ENCODE data around the gene LXN.

The LXN gene

DNA sequence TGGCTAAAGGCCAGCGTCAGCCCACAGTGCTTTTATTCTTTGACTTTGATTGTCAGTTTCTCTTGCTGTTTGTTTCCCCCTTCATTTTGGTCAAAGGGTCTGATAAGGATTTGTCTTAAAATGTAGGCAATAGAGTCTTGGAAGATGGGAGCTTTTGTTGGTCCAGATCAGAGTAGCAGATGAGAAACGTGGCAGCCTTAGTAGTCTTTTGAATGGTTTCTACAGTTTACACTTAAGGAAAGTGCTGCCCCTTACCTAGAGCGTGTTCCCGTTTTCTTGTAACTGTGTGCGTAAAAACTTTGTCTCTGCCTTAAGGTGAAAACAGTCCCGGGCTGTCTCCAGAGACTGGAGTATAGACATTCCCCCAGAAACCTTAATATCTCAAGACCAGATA lies 630 bp downstream of the LXN start:
- DNase-seq (ENCODE audit: low read depth in 2 of 3, low spot score in 2 of 3) = no peak

DNA sequence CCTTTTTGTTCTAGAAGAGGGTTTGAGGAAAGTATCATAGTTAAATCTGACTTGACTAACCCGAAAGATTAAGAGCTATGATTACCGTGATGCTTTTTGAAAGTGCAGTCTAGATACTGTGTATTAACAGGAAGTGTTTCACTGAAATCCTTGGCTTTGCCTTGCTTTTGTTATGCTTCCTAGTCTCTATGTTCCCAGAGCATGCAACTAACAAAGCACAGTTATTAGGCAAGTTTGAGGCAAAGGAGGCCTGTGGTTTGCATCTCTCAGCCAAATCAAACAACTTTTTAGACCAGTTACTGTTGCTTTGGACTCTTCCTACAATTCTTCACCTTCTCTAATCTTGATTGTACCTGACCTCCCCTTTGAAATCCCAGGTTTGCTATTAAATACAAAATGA lies 3.9 kb downstream of the LXN start:
- DNase-seq (ENCODE audit: low read depth in 2 of 3, low spot score in 2 of 3) = no peak

DNA sequence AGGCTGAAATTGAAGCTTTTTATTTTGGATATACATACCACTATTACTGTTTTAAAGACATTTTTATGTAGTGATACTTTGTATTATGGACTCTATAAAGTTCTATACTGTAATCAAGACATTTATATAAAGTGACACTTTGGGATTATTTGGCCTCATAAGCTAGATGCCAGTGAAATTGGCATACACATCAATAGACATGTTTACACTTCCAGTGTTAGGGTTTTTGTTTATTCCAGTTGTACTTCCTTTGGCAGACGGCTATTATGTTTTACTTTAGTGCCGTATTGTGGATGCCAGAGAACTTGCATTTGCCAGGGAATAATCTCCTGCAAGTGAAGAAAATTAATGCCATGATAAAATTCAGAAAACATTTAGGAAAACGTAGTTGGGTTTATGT lies 6.0 kb downstream of the LXN start:
- DNase-seq (ENCODE audit: low read depth in 2 of 3, low spot score in 2 of 3) = no peak

DNA sequence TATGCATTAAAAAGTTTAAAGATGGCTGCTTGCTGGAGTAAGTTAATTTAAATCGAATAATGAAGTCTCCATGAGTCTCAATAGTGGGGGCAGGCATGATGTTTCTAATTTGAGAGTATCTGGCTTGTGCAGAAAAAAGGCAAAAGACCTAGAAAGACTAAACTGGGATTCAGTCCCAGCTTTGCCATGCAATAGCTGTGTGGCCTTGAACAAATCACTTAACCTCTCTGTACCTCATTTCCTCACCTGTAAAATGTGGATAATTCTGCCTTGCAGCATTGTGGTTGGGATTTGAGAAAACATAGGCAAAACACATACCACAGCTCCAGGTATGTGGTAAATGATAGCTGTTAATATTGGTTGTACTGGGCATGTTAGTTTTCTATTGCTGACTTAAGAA lies 8.6 kb downstream of the LXN start:
- DNase-seq (ENCODE audit: low read depth in 2 of 3, low spot score in 2 of 3) = no peak

DNA sequence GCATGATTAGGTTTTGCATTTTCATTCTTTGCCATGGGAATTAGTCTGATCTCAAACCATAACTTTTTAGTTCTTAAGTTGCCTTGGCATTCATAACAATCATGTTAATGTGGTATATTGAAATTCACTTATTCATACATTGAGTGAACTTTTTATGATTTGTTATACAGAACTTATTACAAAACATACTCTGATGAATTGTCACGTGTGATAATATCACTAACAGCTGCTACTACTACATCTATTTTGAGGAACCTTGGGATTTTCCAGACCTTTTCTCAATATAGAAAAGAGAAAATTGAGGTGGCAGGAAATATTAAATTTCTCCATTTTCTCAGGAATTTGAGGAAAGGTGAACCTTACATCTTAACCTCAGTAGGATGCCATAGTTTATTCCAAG lies 9.2 kb downstream of the LXN start:
- no peak for DNase-seq (ENCODE audit: low read depth in 2 of 3, low spot score in 2 of 3)

DNA sequence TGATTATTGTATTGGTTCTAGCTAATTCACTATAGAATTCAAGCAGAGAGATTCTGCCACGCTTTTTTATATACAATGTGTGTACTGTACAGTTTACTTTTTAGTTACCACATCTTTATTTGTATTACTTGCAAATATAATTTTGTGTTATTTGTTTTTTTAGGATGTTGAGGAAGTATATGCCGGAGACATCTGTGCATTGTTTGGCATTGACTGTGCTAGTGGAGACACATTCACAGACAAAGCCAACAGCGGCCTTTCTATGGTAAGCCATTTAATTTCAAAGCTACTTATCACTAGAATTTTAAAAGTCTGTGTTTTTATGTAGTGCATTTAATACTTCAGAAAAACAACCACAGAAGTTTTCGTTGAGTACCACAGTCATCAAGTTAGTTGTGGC lies 11.7 kb downstream of the LXN start:
- no peak for DNase-seq (ENCODE audit: low read depth in 2 of 3, low spot score in 2 of 3)

DNA sequence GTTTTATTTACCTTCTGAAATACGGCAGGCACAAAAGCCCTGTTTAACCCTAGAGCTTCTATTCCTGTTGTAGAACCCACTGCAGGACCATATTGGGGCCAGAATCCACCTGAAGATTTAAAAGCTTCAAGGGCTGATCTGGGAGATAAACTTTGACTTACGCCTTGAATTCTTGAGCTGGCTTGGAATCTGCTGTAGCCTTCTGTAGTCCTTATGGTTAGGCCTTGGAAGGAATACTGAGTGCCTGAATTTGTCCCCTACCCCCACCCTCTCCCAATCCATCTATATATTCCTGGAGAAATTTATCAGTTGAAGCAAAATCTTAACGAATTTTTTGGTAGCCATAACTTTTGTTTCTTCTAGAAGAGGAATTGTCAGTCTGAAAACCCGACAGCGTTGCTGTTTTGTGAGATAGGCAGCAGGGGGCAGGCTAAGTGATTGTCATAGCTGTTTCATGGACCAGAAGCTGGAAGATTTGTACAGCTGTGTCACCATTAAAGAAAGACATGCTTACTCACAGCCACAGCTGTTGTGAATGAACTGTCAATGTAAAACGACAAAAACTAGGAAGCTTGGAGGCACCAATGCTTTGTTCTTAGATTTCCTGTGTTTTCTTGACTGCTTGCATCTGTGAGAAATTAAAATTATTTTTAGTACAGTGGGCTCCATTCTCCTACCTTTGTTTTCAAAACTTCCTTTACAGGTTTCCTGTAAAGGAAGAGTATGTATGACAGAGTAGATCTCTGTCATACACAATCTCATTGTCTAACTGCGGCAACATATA lies 12.8 kb downstream of the LXN start:
- no peak for DNase-seq (ENCODE audit: low read depth in 2 of 3, low spot score in 2 of 3)

DNA sequence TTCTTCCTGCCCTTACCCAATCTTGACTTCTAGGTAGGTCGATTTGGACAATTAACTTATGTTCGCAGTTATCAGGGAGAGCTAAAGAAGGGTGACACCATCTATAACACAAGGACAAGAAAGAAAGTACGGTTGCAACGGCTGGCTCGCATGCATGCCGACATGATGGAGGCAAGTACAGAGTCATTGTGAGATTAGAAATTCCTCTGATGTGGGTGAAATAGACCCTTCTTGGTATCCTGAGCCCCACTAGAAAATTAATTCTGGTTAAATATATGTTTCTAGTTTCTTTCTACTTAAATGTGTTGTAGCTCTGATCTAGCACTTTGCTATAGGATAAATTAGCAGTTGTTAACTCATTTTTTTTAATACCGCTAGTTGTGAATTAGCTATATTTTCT lies 13.6 kb downstream of the LXN start:
- no peak for DNase-seq (ENCODE audit: low read depth in 2 of 3, low spot score in 2 of 3)

DNA sequence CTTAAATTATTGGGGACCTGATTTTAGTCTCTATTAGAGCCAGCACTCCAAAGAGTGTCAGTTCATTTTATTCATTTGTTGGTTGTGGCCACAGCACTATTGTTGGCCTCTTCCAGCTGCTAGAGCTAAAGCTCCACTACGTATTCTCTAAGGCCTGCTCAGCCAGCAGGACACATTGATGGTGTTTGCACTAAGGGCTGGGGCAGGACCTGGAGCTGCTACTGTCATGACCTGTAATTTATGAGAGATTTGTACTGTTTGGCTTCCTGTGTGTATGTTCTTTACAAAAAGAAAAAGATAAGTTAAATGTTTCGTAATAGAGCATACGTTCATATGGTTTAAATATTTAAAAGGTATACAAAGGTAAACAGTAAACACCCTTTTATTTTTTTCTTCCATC lies 20.0 kb downstream of the LXN start:
- no peak for DNase-seq (ENCODE audit: low read depth in 2 of 3, low spot score in 2 of 3)

DNA sequence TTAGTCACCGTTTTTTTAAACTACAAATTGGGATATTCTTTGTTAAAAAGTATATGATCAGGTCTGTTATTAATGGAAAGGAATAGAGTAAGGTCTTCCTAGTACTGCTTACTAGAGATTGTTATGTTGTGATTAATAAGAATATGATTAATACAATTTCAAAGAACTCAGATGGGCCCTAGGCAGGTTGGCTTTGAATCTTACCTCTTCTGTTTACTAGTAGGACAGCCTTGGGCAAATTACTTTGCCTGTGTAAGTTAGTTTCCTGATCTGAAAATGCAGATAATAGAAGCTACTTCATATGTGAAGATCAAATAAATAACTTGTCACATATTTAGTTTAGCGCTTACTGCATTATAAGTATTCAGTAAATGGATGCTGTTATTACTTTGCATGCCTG lies 21.3 kb downstream of the LXN start:
- DNase-seq (ENCODE audit: low read depth in 2 of 3, low spot score in 2 of 3) = no peak

DNA sequence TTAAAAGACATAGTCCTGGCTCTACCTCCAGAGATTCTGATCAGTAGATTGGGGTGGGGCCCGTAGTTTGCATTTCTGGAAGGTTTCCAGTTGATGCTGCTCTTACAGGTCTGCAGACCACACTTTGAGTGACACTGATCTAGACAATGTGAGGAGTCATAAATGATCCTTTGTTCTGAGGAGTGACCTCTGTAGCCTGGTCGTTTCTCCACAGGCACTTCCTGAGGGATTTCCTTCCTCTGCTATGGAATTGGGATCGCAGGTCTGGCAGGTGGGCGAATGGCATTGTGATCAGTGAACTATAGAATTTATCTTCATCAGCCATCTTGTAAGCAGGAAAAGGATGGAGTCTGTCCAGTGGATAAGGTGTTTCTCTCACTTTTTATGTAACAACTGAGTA lies 22.7 kb downstream of the LXN start:
- DNase-seq (ENCODE audit: low read depth in 2 of 3, low spot score in 2 of 3) = no peak

DNA sequence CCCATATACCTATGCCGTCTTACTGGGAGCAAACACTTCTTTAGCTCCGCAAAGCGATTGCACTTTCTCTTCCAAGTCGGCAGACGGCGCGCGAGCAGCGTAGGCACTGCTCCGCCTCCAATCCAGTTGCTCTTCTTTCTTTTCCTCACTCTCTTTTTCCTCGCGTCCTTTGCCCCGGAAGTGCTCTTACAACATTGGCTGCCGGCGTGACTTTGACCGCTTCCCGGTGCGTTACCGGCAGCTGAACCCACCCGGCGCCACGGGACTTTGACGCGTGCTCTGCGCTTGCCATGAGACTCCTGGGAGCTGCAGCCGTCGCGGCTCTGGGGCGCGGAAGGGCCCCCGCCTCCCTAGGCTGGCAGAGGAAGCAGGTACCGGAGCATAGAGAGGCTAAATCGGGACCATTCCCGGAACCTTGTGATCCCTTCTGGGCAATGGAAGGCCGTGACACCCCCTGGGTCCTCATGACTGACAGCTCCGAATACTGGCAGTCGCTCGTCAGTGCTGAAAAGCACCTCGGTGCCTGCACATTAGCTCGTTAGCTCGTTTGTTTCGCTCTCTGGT lies 28.0 kb downstream of the LXN start, which contains the start of gene GFM1:
GFM1 (plus strand) TSS at position 183 of the 564 bp plus-strand sequence; CDS start at position 291, 108 bp downstream.
- peak; percentile 56 to 74 (median 65) for DNase-seq (ENCODE audit: low read depth in 2 of 3, low spot score in 2 of 3)

DNA sequence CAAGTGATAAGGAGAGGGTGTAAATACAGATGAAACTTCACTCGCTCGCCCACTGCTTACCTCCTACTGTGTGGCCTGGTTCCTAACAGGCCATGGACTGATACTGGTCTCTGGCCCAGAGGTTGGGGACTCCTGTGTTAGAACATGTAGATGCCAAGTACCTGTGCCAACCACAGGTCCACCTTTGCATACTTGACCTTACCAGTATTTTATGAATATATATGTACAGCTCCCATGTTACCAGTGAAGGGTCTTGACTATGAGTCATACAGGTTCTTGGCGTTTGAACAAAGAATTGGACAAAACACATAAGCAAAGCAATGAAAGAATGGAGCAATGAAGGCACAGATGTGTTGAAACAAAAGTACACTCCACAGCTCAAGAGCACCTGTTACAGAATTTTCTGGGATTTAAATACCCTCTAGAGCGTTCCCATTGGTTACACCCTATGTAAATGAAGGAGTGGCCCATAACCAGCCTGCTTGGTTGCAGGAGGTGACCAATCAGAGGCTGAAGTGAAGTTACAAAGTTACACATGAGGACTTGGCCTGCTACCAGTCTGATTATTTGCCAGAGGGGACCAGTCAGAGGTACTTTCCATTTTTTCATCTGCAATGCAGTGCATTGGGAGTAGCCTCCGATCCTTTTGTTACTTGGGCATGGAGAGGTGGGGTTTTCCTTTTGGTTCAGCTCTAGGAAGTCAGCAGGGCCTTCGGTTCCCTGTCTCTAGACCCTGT lies 29.8 kb downstream of the LXN start:
- no peak for DNase-seq (ENCODE audit: low read depth in 2 of 3, low spot score in 2 of 3)

DNA sequence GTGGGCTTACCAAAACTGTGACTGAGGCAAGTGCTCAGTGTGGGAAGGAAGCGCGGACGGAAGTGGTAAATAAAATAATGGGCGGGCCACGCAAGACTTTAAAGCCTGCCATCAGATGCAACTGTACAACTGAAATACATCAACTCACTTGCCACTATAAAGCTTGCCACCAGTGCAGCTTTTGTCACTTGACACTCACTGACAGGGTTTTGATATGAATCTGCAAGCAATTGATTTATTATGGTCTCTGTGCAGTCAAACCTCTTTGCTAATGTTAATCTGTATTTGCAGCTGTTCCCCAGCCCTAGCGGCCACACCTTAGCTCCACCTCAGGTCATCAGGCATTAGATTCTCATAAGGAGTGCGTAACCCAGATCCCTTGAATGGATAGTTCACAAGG lies 30.4 kb downstream of the LXN start:
- no peak for DNase-seq (ENCODE audit: low read depth in 2 of 3, low spot score in 2 of 3)

DNA sequence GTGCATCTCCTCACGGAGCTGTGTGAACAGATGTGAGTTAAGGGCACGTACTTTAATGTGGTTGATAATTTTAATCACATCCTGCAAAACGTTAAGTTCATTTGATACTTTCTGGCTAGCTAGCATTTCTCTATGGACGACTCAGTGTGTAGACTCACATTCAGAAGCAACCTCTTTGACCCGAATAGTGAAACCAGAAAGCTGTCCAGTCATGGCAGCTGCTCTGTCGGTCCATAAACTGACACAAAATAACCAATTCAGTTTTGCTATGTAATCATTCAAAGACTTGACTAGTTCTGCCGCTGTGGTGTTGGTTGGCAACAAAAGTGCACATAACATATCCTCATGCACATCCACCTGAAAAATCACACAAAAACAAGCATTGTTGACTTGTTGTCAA lies 31.8 kb downstream of the LXN start:
- DNase-seq (ENCODE audit: low read depth in 2 of 3, low spot score in 2 of 3) = no peak

DNA sequence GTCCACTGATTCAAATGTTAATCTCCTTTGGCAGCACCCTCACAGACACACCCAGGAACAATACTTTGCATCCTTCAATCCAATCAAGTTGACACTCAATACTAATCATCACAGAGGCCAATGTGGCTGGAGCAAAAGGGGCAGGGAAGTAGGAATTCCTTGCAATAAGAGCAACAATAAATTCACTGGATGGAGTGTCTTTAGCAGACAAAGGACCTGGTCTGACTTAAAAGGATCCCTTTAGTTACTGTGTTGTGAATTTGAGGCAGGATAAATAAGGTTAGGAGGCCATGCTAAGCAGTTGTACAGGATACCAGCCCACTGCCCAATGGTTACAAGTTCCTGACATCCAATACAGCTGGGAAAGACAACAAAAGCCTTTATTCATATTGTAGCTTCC lies 40.5 kb downstream of the LXN start:
- DNase-seq (ENCODE audit: low read depth in 2 of 3, low spot score in 2 of 3) = no peak

DNA sequence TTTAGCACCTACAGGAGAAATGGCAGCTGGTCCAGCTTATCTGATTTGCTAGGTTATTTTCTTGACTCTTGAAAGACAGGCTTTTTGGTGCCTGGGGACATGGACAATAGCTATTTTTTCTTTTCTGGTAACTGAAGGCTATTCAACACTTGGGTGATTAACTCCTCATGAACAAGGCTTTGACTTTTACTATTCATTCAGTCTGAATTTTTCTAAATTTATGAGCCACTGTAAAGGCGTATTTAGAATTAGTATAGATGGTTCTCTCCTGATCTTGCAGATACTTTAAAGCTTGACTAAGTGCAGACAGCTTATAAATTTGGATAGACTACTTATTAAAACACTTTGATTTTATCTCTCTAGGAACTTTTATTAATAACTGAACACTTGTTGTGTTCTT lies 46.6 kb downstream of the LXN start:
- no peak for DNase-seq (ENCODE audit: low read depth in 2 of 3, low spot score in 2 of 3)

DNA sequence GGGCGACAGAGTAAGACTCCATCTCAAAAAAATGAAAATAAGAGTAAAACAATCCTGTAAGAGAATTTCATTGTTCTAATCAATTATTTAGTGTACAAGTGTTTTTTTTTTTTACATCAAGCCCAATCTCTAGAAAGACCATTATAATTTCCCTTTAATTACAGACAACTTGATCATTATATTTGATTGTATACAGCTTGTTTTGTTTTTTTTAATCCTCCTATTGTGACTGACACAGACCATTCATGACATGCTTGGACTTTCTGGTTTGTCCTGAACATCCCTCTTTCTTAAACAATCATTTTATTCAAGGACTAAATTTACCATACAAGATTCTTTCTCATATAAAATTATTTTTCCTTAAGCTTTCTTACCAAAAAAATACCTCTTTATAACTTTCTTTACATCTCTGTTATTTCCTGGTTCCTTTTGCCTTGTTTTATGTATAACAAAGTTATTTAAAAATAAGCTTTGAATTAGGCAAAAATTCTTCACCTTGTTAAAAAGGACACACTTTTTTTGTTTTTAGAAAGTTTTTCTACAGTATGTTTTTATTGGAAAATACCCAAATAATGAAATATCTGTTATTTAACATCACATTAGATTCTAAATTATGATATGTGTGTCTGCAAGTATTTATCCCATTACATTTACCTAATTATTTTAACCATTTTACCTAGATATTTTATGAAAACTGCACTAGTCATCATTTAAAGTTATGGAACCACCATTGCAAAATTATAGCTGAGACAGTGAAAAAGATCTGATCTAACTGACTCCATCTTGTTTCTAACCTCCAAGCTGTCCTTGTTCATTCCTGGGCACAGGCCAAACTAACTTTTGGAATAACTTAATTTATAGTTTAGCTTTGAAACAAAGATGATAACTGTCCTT lies 54.2 kb downstream of the LXN start:
- DNase-seq (ENCODE audit: low read depth in 2 of 3, low spot score in 2 of 3) = no peak
